Panc1 (cell line): ENCODE results near the gene NOL4L. TPM values are rescaled to one million over a fixed set of nuclear protein-coding genes. Genes with fewer than 3 reads are reported as not detected.

ENCODE experiments used
- ATAC-seq: fragments of 200-7000 bp; cut with Tn5 transposase; 2 replicates; pipeline ENCODE4 v1.9.1; 2020; ENCODE audit warnings: mild to moderate bottlenecking, moderate library complexity
- BruUV-seq: library from RNA; stranded (reverse); fragments of 400-500 nt; replicated peaks from 2 replicates; lab custom pipeline; 2021; lab: Mats Ljungman, UMichigan
- CTCF ChIA-PET: fragments of 300-600 bp; sonication (Branson Sonifier 250); formaldehyde crosslinking; loops from one replicate; lab custom pipeline; 2022; ENCODE audit warnings: antibody characterized with exemption; lab: Charles Lee
- POLR2A ChIA-PET: fragments of 300-600 bp; sonication (Branson Sonifier 250); formaldehyde crosslinking; loops from one replicate; lab custom pipeline; 2022; ENCODE audit warnings: antibody characterized with exemption; lab: Charles Lee
- DNase-seq: peaks from one replicate; pipeline ENCODE4 v3.0.0-alpha.2; 2010; ENCODE audit warnings: low read depth, low spot score
- H3K27ac ChIP-seq: 2 replicates; pipeline ENCODE4 v1.5.1; 2011; ENCODE audit warnings: mild to moderate bottlenecking, low read length, inconsistent platforms
- H3K27me3 ChIP-seq: fragments of 200-500 bp; sonication (Bioruptor generic); 2 replicates; pipeline ENCODE4 v1.6.0; 2014; ENCODE audit warnings: low read length, inconsistent platforms; ENCODE audit not compliant: control insufficient read depth, insufficient read depth
- H3K36me3 ChIP-seq: fragments of 200-500 bp; sonication (Bioruptor generic); 2 replicates; pipeline ENCODE4 v1.5.1; 2014; ENCODE audit warnings: inconsistent platforms, mild to moderate bottlenecking, low read length, moderate library complexity; ENCODE audit not compliant: control insufficient read depth, insufficient read depth
- H3K4me1 ChIP-seq: 2 replicates; pipeline ENCODE4 v1.5.1; 2011; ENCODE audit warnings: inconsistent platforms, mild to moderate bottlenecking, low read length, moderate library complexity; ENCODE audit not compliant: control insufficient read depth, insufficient read depth
- H3K4me3 ChIP-seq, 2 experiments: 2 replicates each; pipeline ENCODE4 v1.5.1; 2011 to 2012; ENCODE audit warnings: low read depth in 2 of 2, low read length in 2 of 2, mild to moderate bottlenecking in 2 of 2, inconsistent platforms in 1 of 2, moderate library complexity in 1 of 2
- H3K9me3 ChIP-seq: fragments of 200-500 bp; sonication (Bioruptor generic); 2 replicates; pipeline ENCODE4 v1.5.1; 2014; ENCODE audit warnings: low read depth, mild to moderate bottlenecking, inconsistent platforms, low read length, moderate library complexity; ENCODE audit not compliant: control insufficient read depth, insufficient read depth
- POLR2AphosphoS5 ChIP-seq: IDR thresholded peaks from 2 replicates; pipeline ENCODE4 v1.6.1; 2012; ENCODE audit warnings: mild to moderate bottlenecking, low read depth, low read length, moderate library complexity
- SIN3A ChIP-seq: IDR thresholded peaks from 2 replicates; pipeline ENCODE4 v1.6.1; 2012; ENCODE audit warnings: low read depth, mild to moderate bottlenecking, low read length, moderate library complexity, borderline replicate concordance; ENCODE audit not compliant: insufficient read depth
- TCF7L2 ChIP-seq: IDR thresholded peaks from 2 replicates; pipeline ENCODE4 v1.6.1; 2011; ENCODE audit warnings: mild to moderate bottlenecking, low read depth, low read length, inconsistent platforms
- in situ Hi-C: cut with HindIII; loops from 2 replicates; pipeline ENCODE4 v1.10.0; 2016; ENCODE audit warnings: low sequenced_read_pairs, low pct_unique_long_range_greater_than_20kb
- intact Hi-C: fragments of 100-400 bp; cut with micrococcal nuclease; formaldehyde crosslinking; loops from one replicate; pipeline ENCODE4 v1.10.0; 2022; ENCODE audit not compliant: unreplicated experiment
- total RNA-seq: library from RNA; stranded (reverse); gene quantifications from one replicate; pipeline ENCODE4 v1.2.1, GENCODE V29; 2021; ENCODE audit not compliant: unreplicated experiment
- TF ChIP-seq, protein P1 (sequence below), 2 experiments: IDR thresholded peaks; 2 replicates each; pipeline ENCODE4 v1.6.1; 2011 to 2012; ENCODE audit warnings: low read depth in 2 of 2, control low read depth in 1 of 2, low read length in 1 of 2, mild to moderate bottlenecking in 1 of 2, moderate library complexity in 1 of 2; ENCODE audit not compliant: insufficient read depth in 1 of 2
- TF ChIP-seq, protein P2 (sequence below): fragments of 450-650 bp; IDR thresholded peaks from 2 replicates; pipeline ENCODE4 v1.5.1; 2017; ENCODE audit warnings: mild to moderate bottlenecking

Gene NOL4L
- total RNA-seq, 1 experiment from 2014 or later = 21.6 TPM

DNA sequence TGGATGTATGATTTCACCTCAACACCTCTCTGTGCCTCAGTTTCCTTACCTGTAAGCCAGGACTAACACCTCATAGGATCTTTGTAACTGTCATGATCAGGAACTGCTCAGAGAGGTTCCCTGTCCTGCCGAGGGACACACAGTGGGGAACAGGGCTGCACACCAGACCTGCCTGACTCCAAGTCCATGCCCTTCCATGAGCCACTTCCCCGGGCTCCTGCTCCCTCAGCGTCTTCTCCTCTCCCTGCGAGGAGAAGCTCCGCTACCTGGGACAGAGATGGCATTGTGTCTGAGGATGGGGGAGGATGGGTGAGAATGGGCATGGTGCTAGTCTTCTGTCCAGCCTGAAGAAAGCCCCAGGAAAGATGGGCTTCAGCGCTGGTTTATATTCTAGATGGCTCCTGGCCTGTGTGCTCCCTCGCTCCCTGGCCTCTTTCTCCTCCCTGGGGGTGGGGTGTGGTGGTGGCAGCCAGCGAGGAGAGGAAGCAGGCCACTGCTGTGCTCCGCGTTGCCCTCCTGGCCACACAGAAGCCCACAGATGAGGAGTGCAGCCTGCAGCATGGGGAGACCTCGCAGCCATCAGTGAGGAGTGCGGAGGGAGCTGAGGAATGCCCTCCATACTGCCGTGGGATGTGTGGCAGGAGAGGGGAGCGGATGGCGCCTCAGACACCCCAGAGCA lies 67.1 kb downstream of the NOL4L start:
- Histone ChIP-seq H3K4me3 (no peak overlapping the region), H3K36me3 (no peaks in the 10 kb centered on the region), H3K9me3 (no peaks in the 10 kb centered on the region), H3K27me3 (no peaks in the 10 kb centered on the region), H3K4me1 (no peaks in the 10 kb centered on the region), H3K27ac (no peak overlapping the region)
- DNase-seq = no peak
- intact Hi-C loops (no loop called here), in situ Hi-C loops (no loop called here)
- BruUV-seq = no TSS peak
- no peak for TF ChIP-seq POLR2AphosphoS5
- TF ChIP-seq SIN3A = no peak
- TF ChIP-seq TCF7L2 = no peak
- TF ChIP-seq, protein P1, sequence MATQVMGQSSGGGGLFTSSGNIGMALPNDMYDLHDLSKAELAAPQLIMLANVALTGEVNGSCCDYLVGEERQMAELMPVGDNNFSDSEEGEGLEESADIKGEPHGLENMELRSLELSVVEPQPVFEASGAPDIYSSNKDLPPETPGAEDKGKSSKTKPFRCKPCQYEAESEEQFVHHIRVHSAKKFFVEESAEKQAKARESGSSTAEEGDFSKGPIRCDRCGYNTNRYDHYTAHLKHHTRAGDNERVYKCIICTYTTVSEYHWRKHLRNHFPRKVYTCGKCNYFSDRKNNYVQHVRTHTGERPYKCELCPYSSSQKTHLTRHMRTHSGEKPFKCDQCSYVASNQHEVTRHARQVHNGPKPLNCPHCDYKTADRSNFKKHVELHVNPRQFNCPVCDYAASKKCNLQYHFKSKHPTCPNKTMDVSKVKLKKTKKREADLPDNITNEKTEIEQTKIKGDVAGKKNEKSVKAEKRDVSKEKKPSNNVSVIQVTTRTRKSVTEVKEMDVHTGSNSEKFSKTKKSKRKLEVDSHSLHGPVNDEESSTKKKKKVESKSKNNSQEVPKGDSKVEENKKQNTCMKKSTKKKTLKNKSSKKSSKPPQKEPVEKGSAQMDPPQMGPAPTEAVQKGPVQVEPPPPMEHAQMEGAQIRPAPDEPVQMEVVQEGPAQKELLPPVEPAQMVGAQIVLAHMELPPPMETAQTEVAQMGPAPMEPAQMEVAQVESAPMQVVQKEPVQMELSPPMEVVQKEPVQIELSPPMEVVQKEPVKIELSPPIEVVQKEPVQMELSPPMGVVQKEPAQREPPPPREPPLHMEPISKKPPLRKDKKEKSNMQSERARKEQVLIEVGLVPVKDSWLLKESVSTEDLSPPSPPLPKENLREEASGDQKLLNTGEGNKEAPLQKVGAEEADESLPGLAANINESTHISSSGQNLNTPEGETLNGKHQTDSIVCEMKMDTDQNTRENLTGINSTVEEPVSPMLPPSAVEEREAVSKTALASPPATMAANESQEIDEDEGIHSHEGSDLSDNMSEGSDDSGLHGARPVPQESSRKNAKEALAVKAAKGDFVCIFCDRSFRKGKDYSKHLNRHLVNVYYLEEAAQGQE (IDR thresholded peaks at IDR 0.05; ENCODE audit: insufficient read depth in 1 of 2, low read depth in 2 of 2, low read length in 1 of 2) = no peak
- POLR2A ChIA-PET = no interaction called here
- ATAC-seq = no peak
- CTCF ChIA-PET = interaction anchor here (0.5 kb wide), 1 partner anchor 471 kb away, joined by 7 read pairs; no protein-coding TSS in a partner anchor

DNA sequence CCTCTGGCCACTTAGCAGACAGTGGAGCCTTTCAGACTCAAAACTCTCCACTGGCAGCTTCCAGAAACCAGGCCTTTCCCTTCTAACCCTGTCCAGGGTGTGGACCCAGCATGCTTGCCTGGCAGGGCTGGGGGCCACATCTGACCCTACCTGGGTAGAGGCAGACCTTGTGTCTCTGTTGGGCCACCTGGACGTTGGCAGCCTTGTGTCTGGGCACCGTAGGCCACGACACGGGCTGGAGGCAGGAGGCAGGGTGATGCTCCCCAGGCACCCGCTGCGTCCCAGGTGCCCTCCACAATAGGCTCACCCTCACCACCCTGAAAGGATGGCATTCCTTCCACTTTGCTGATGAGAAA lies 67.6 kb downstream of the NOL4L start:
- POLR2A ChIA-PET = no interaction called here
- no peaks in the 10 kb centered on the region for H3K36me3 ChIP-seq
- no TSS peak for BruUV-seq
- DNase-seq (no peak), ATAC-seq (no peak)
- TF ChIP-seq SIN3A (no peak), TCF7L2 (no peak), POLR2AphosphoS5 (no peak)
- TF ChIP-seq, protein P2, sequence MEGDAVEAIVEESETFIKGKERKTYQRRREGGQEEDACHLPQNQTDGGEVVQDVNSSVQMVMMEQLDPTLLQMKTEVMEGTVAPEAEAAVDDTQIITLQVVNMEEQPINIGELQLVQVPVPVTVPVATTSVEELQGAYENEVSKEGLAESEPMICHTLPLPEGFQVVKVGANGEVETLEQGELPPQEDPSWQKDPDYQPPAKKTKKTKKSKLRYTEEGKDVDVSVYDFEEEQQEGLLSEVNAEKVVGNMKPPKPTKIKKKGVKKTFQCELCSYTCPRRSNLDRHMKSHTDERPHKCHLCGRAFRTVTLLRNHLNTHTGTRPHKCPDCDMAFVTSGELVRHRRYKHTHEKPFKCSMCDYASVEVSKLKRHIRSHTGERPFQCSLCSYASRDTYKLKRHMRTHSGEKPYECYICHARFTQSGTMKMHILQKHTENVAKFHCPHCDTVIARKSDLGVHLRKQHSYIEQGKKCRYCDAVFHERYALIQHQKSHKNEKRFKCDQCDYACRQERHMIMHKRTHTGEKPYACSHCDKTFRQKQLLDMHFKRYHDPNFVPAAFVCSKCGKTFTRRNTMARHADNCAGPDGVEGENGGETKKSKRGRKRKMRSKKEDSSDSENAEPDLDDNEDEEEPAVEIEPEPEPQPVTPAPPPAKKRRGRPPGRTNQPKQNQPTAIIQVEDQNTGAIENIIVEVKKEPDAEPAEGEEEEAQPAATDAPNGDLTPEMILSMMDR = no peak
- TF ChIP-seq, protein P1 (IDR thresholded peaks at IDR 0.05; ENCODE audit: insufficient read depth in 1 of 2, low read depth in 2 of 2, low read length in 1 of 2) = no peak
- intact Hi-C loops = no loop called here
- no peaks in the 10 kb centered on the region for H3K9me3 ChIP-seq
- H3K4me1 ChIP-seq = no peaks in the 10 kb centered on the region
- H3K27ac ChIP-seq = no peak overlapping the region
- CTCF ChIA-PET = interaction anchor here (0.5 kb wide), 1 partner anchor 471 kb away, joined by 7 read pairs; no protein-coding TSS in a partner anchor
- no peaks in the 10 kb centered on the region for H3K27me3 ChIP-seq
- in situ Hi-C loops = no loop called here
- H3K4me3 ChIP-seq = no peak overlapping the region
